Thyroid gland (tissue), 4 donors: Measurements from ENCODE around the gene HIPK2. TPM values are rescaled to one million over a fixed set of nuclear protein-coding genes. Genes with fewer than 3 reads are reported as not detected.

Experiments
- DNase-seq, 2 donors: peaks; one replicate each; pipeline ENCODE4 v3.0.0-alpha.2; 2019
- H3K27ac ChIP-seq, 3 donors: fragments of 200-600 bp; sonication (generic); 1 replicate in 2 of 3; 2 replicates in 1 of 3; pipeline ENCODE4 v1.5.1; 2016 to 2019; ENCODE audit warnings: mild to moderate bottlenecking in 1 of 3, moderate library complexity in 1 of 3
- H3K27me3 ChIP-seq: fragments of 200-600 bp; sonication (generic); one replicate; pipeline ENCODE4 v1.5.1; 2019
- H3K36me3 ChIP-seq, 2 donors: fragments of 200-600 bp; sonication (generic); one replicate each; pipeline ENCODE4 v1.5.1; 2016 to 2019
- H3K4me1 ChIP-seq, 2 donors: fragments of 200-600 bp; sonication (generic); one replicate each; pipeline ENCODE4 v1.5.1; 2017 to 2019
- H3K4me3 ChIP-seq, 3 donors: fragments of 200-600 bp; sonication (generic); replicated peaks in 1 of 3; 1 replicate in 2 of 3; 2 replicates in 1 of 3; pipeline ENCODE4 v1.5.1; 2016; ENCODE audit warnings: mild to moderate bottlenecking in 1 of 3
- H3K9me3 ChIP-seq: fragments of 200-600 bp; sonication (generic); one replicate; pipeline ENCODE4 v1.5.1; 2017
- POLR2A ChIP-seq, 2 donors: fragments of 450-650 bp; IDR thresholded peaks; one replicate each; pipeline ENCODE4 v1.6.1; 2017; ENCODE audit warnings: antibody characterized with exemption in 2 of 2, mild to moderate bottlenecking in 2 of 2, moderate library complexity in 1 of 2
- WGBS, 2 donors: methylation state at CpG; one replicate each; pipeline ENCODE4 v1.1.5; 2017; 5-methylcytosine and 5-hydroxymethylcytosine counted together
- intact Hi-C: fragments of 100-400 bp; cut with DNase I; formaldehyde crosslinking; loops from one replicate; pipeline ENCODE4 v1.15.1; 2023
- total RNA-seq, 4 donors: library from RNA; depleted of rRNA; stranded (reverse); fragments of >200 nt; gene quantifications; one replicate each; pipeline ENCODE4 v1.2.3, GENCODE V29; 2016
- TF ChIP-seq, protein P1 (sequence below), 6 experiments: fragments of 200-600 bp in 3 of 6; fragments of 450-650 bp in 3 of 6; sonication (generic) in 3 of 6; IDR thresholded peaks; one replicate each; pipeline ENCODE4 v1.5.1; 2016 to 2019; ENCODE audit warnings: antibody characterized with exemption in 6 of 6, mild to moderate bottlenecking in 2 of 6, inconsistent platforms in 1 of 6, moderate library complexity in 1 of 6

HIPK2 gene
- total RNA-seq, 4 donors from 2014 or later, result 31.3 to 58.5 (median 41.0) TPM

DNA sequence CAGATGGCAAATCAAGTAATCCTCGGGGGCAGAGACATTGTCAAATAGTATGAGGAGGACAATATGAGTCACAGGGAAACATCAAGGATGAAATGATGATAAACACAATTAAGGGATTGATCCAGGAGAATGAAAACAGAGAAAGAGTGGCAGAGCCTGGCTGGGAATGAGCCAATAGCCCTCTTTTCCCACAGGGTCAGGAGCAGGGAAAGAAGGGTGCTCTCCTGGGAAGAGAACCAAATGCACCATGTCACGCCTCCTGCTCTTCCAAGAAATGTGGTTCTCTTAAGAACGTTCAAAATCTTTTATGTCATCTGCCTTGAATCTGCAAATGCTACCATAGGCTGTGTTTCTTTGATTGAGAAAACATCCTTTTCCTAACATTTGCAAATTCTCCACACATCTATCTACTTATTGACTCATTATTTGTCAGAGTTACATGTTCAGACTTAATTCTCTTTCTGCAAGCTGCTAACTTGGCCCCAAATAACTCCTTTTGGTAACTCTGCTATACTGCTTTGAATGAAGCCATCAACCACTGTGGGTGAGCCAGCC lies 50.6 kb downstream of the HIPK2 start:
- H3K4me1 ChIP-seq, result peaks cover 36 to 40% of the 10 kb centered on the region in 2 donors
- H3K36me3 ChIP-seq, result no peaks in the 10 kb centered on the region
- WGBS, 2 donors, result 70% methylated on average over 3 of the region's 3 CpGs
- H3K27ac ChIP-seq, result no peak overlapping the region
- no peaks in the 10 kb centered on the region for H3K9me3 ChIP-seq
- TF ChIP-seq POLR2A (IDR thresholded peaks at IDR 0.05), result no peak
- H3K4me3 ChIP-seq, result no peak overlapping the region
- no peak for DNase-seq
- intact Hi-C loops, result no loop called here
- H3K27me3 ChIP-seq, result no peaks in the 10 kb centered on the region

DNA sequence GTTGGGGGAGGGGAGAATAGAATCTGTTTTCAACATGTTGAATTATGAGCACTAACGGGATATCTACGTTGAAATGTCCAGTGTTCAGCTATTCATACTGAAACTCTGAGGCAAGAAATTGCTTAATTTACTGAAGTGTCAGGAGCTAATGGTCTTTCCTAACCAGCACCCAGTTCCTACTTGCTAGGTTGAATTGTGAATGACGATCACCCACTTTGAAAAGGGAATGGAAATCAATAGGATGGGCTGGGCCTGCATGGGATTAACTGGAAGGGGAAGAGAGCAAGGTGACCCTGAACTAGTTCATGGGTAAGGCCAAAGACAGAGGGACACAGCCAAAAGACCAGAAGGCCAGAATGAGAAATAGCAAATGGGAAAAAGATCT lies 51.3 kb downstream of the HIPK2 start:
- Histone ChIP-seq H3K4me1 (peaks cover 30 to 38% of the 10 kb centered on the region in 2 donors), H3K27ac (no peak overlapping the region), H3K9me3 (no peaks in the 10 kb centered on the region), H3K27me3 (no peaks in the 10 kb centered on the region), H3K4me3 (no peak overlapping the region), H3K36me3 (no peaks in the 10 kb centered on the region)
- DNase-seq, result no peak
- intact Hi-C loops, result no loop called here
- TF ChIP-seq, protein P1, sequence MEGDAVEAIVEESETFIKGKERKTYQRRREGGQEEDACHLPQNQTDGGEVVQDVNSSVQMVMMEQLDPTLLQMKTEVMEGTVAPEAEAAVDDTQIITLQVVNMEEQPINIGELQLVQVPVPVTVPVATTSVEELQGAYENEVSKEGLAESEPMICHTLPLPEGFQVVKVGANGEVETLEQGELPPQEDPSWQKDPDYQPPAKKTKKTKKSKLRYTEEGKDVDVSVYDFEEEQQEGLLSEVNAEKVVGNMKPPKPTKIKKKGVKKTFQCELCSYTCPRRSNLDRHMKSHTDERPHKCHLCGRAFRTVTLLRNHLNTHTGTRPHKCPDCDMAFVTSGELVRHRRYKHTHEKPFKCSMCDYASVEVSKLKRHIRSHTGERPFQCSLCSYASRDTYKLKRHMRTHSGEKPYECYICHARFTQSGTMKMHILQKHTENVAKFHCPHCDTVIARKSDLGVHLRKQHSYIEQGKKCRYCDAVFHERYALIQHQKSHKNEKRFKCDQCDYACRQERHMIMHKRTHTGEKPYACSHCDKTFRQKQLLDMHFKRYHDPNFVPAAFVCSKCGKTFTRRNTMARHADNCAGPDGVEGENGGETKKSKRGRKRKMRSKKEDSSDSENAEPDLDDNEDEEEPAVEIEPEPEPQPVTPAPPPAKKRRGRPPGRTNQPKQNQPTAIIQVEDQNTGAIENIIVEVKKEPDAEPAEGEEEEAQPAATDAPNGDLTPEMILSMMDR (IDR thresholded peaks at IDR 0.05), result no peak
- no peak for TF ChIP-seq POLR2A (IDR thresholded peaks at IDR 0.05)
- 85 to 92% methylated on average over 3 of the region's 3 CpGs for WGBS, 2 donors

DNA sequence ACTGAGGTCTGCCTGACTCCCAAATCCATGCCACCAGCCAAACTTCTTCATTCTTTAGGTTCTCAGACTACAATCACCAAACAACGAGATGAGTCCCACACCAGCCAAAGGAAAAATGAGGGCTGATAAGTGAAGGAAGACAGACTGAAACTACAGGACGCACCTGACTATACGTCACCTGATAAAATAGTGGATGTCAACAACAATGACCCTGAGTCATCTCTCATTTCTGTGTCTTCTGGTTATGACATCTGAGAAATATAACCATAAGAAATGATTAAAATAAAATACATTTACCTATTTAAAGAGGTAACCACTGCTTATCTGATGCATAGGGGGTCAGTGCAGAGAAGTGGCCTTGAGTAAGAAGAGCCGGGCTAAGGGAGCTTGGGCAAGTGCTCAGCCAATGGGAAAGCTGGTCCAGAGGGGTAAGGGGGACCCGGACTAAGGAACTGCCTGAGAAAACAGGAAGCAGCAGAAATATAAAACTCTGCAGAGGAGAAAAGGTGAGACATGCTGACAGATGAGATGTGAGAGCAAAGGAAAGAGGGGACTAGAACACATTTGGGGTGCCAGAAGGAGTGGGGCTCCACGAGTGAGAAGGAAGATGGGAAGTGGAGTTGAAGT lies 51.8 kb downstream of the HIPK2 start:
- peaks cover 25 to 38% of the 10 kb centered on the region in 2 donors for H3K4me1 ChIP-seq

DNA sequence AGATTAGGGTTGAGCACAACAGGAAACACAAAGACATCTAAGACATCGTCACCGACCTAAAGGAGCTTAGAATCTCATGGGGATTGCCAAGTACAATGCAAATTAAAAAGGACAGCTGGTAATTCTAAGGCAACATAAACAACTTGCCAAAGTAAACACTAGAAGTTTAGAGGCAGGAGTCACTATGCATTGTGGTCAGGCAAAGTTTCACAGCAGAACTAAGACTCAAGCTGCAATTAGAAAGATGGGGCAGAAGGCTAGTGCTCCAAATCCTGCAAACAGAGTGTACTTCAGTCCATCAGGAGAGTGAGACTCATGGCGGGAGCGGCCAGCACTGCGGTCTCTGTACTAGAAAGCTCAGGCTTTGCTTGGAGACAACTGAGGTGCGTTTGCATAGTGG lies 52.7 kb downstream of the HIPK2 start:
- no peak overlapping the region for H3K4me3 ChIP-seq
- peaks cover 17 to 36% of the 10 kb centered on the region in 2 donors for H3K4me1 ChIP-seq
- TF ChIP-seq POLR2A (IDR thresholded peaks at IDR 0.05), result no peak
- TF ChIP-seq, protein P1 (IDR thresholded peaks at IDR 0.05), result no peak
- WGBS, 2 donors, result 77 to 84% methylated on average over 6 of the region's 6 CpGs
- no peaks in the 10 kb centered on the region for H3K9me3 ChIP-seq
- no peak overlapping the region for H3K27ac ChIP-seq
- H3K36me3 ChIP-seq, result no peaks in the 10 kb centered on the region
- no peak for DNase-seq
- intact Hi-C loops, result no loop called here
- H3K27me3 ChIP-seq, result no peaks in the 10 kb centered on the region

More for the DNA sequence above, 51.8 kb downstream of the HIPK2 start:
- TF ChIP-seq POLR2A (IDR thresholded peaks at IDR 0.05), result no peak
- TF ChIP-seq, protein P1 (IDR thresholded peaks at IDR 0.05), result no peak
- DNase-seq, result no peak
- Histone ChIP-seq H3K4me3 (no peak overlapping the region), H3K27ac (no peak overlapping the region), H3K9me3 (no peaks in the 10 kb centered on the region), H3K36me3 (no peaks in the 10 kb centered on the region), H3K27me3 (no peaks in the 10 kb centered on the region)
- intact Hi-C loops, result no loop called here
- WGBS, 2 donors, result 82% methylated on average over 6 of the region's 6 CpGs

DNA sequence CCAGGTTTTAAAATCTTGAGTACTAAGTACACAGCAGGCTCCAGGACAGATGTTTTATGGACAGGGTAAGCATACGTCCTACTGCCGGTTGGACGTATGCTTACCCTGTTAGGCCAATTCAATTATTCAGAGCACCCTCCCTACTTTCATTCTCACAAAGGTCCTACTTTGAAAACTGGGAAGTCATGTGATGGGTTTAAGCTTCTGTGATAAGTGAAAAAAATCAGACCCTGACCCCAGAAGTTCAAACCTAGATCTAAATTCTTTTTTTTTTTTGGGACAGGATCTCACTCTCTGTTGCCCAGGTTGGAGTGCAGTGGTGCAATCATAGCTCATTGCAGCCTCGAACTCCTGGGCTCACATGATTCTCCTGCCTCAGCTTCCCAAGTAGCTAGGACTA lies 55.2 kb downstream of the HIPK2 start:
- Histone ChIP-seq H3K4me1 (peaks cover 8 to 23% of the 10 kb centered on the region in 2 donors), H3K36me3 (no peaks in the 10 kb centered on the region), H3K4me3 (no peak overlapping the region), H3K27ac (no peak overlapping the region), H3K27me3 (no peaks in the 10 kb centered on the region), H3K9me3 (no peaks in the 10 kb centered on the region)
- DNase-seq, result no peak
- 89 to 94% methylated on average over 4 of the region's 4 CpGs for WGBS, 2 donors
- intact Hi-C loops, result no loop called here
- no peak for TF ChIP-seq POLR2A (IDR thresholded peaks at IDR 0.05)
- TF ChIP-seq, protein P1 (IDR thresholded peaks at IDR 0.05), result no peak
